AG10803 (cell line): Measurements from ENCODE around the gene PRDM16.
"Not testable (repeated sequence)": the region's sequence is repeated elsewhere in the genome, so short reads cannot be mapped to it uniquely, and the experiment has no call there.

ENCODE experiments used
- DNase-seq: peaks from one replicate; pipeline ENCODE4 v3.0.0; 2010; ENCODE audit warnings: low read depth
- H3K4me3 ChIP-seq: 2 replicates; pipeline ENCODE4 v1.5.1; 2011; ENCODE audit warnings: mild to moderate bottlenecking, low read length, control low read depth
- TF ChIP-seq, protein P1 (sequence below): conservative IDR thresholded peaks from 2 replicates; pipeline ENCODE4 v1.5.1; 2011; ENCODE audit warnings: mild to moderate bottlenecking, low read length, control low read depth, inconsistent platforms

PRDM16 gene

DNA sequence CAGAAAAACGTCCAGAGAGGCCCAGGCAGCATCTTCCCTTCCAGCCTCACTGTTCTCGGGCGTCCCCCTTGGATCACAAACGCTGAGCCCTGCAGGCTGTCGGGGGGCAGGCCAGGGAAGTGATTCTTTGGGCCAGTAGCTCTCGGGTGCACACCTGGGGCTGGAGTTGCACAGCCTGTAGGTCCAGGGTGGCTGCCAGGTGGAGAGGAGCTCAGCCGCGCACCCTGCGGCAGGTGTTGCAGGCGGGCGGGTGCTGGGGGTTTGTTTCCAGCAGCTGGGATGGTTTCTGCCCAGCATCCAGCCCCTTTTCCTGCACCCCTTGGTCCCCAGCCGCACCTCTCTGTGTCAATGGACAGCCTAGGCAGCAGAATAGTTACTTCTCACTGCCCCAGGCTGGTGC lies 15.7 kb downstream of the PRDM16 start:
- no peak overlapping the region for H3K4me3 ChIP-seq
- no peak for DNase-seq
- TF ChIP-seq, protein P1, sequence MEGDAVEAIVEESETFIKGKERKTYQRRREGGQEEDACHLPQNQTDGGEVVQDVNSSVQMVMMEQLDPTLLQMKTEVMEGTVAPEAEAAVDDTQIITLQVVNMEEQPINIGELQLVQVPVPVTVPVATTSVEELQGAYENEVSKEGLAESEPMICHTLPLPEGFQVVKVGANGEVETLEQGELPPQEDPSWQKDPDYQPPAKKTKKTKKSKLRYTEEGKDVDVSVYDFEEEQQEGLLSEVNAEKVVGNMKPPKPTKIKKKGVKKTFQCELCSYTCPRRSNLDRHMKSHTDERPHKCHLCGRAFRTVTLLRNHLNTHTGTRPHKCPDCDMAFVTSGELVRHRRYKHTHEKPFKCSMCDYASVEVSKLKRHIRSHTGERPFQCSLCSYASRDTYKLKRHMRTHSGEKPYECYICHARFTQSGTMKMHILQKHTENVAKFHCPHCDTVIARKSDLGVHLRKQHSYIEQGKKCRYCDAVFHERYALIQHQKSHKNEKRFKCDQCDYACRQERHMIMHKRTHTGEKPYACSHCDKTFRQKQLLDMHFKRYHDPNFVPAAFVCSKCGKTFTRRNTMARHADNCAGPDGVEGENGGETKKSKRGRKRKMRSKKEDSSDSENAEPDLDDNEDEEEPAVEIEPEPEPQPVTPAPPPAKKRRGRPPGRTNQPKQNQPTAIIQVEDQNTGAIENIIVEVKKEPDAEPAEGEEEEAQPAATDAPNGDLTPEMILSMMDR: no peak

DNA sequence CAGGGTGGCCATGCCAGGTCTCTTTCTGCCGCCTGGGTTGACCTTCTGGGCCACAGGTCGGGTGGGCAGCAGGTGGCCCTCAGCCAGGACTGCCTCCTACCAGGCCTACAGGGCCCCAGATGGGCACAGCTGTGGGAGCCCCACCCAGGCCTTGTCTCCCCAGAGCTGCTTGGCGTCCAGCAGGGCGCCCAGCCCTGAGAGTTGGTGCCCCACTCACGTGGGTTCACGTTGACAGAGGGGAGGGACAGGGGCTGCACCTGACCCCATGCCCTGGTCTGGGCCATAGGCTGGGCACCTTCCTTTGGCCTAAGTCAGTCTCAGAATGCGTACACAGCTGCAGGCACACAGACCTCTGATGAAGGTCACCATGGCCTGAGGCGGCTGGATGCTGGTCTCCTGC lies 16.7 kb downstream of the PRDM16 start:
- DNase-seq: no peak
- no peak overlapping the region for H3K4me3 ChIP-seq
- TF ChIP-seq, protein P1: no peak

DNA sequence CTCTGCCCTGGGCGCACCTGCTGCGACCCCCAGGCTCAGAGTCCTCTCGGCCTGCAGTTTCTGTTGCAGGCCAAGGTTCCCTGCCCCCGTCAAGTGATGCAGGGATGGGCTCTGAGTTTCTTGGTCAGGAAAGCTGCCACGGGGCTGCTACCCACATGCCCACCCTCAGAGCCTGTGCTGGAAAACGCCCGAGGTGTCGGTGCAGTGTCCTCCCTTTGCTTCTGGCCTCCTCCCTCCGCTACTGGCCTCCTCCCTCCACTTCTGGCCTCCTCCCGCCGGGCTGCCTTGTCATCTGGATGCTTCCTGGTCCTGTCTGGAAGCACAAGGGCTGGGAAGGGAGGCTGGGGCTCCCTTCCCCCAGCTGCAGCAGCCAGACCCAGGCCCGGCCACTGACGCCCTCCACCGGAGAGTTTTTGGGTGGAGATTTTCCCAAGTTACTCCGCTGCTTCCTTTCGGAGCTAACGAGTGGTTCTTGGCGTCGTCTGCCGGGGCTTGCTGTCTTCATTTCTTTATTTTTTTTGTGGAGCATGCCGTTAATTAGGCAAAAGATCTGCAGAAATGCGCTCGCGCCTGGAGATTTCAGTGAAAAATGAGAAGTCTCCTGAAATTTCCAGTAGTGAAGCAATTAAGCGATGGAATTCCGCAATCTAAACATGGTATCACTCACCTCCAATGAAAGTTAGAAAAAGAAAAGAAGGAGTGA lies 17.4 kb downstream of the PRDM16 start:
- TF ChIP-seq, protein P1: no peak

DNA sequence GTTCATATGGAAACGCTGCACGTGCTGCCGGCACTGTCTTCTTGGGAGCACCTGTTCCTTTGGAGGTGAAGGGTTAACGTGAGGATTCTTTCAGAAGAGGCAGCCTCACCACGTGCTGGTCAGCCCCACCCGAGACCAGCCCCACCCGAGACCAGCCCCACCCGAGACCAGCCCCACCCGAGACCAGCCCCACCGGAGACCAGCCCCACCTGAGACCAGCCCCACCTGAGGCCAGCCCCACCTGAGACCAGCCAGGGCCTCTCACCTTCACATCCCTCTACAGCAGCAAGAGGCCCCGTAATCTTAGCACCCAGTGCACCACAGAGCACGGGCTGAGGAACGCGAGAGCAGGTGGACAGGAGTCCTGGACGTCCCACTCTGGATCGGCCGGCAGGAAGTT lies 18.0 kb downstream of the PRDM16 start:
- no peak overlapping the region for H3K4me3 ChIP-seq
- no peak for DNase-seq
- TF ChIP-seq, protein P1: no peak

More for the DNA sequence above, 17.4 kb downstream of the PRDM16 start:
- H3K4me3 ChIP-seq: no peak overlapping the region
- no peak for DNase-seq

DNA sequence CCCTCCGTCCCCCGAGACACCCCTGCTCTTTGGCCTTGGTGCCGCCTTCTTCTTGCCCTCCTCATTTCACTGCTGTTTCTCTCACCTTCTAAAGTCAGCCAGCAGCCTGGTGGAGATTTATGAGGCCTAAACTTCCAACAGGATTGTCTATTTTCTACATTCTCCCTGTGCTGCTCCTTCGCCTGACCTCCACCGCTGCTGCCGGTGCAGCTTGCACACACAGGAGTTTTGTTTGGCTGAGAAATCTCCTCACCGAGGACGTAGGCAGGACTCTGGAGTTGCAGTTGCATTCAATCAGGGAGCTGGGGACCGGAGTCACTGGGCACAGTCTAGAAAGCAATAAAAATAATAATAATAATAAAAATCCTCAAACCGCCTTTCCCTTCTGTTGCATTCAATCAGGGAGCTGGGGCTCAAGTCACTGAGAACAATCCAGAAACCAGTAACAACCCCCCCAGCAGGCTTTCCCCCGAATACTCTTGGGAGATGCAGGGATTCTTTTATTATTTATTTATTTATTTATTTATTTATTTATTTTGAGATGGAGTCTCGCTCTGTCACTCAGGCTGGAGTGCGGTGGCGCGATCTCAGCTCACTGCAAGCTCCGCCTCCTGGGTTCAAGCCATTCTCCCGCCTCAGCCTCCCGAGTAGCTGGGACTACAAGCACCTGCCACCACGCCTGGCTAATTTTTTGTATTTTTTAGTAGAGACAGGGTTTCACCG lies 19.1 kb downstream of the PRDM16 start:
- DNase-seq, H3K4me3 ChIP-seq: not testable (repeated sequence)

DNA sequence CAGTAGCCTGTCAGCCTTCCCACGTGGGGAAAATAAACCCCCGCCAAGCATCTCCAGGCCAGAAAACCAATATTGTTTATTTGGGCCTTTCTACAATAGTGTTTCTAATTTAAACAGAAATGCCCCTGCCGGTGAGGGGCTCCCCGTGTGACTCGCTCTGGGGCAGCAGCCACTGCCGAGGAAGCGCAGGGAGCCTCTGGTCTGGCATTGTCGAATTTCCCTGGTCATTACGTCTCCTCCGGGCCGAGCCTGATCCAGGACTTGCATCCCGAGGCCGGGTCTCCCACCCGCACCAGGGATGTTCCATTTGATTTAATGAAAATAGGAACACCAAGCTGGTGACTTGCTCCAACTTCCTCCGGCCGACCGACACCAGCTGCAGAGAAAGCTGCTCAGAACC lies 20.5 kb downstream of the PRDM16 start:
- TF ChIP-seq, protein P1: no peak
- no peak for DNase-seq
- no peak overlapping the region for H3K4me3 ChIP-seq

DNA sequence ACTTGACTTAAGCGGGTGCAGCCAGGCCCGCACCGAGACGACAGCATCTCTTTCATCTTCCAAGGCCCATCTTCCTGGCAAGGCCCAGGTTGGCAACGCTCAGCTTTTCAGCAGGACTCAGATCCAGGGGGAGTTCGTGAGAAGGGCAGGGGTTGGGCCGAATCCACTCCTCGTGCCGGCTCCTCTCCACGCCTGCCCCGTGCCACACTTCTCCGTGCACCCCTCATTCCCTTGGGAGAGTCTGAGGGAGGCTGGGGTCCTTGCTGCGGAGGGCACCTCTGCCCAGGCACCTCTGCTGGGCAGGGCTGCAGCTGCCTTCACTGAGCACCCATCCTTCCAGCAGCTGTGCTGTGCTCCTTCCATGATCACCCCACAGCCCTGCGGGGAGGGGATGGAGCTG lies 22.3 kb downstream of the PRDM16 start:
- no peak overlapping the region for H3K4me3 ChIP-seq
- TF ChIP-seq, protein P1: no peak
- DNase-seq: no peak
